GM10266 (cell line): ENCODE results near the gene CCDC146.

Source experiments
- DNase-seq: peaks from one replicate; pipeline ENCODE4 v3.0.0; 2012; ENCODE audit errors: extremely low spot score
- CTCF ChIP-seq: IDR thresholded peaks from 2 replicates; pipeline ENCODE4 v1.5.1; 2012; ENCODE audit warnings: mild to moderate bottlenecking, low read depth; ENCODE audit not compliant: control insufficient read depth, insufficient read depth; ENCODE audit errors: missing control alignments

CCDC146 gene

DNA sequence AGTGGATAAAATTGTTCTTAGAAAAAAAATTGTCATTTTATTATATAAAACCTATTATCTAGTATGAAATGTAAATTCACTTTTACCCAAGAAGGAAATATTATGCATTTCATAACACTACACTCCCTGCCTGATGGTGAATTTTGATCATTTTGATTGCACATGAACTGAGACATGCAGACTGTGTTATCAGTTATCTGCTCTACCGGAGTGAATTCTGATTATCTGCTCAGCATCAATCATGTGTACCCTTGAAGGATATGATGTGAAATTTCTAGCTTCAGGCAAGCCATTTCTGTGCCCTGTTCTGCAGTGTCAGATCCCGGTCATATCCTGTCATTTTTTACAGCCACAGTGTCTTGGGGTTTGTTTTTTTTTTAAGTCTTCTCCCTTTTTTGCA is 162.2 kb downstream of the CCDC146 start:
- no peak for DNase-seq
- no peak for TF ChIP-seq CTCF

- no peak for DNase-seq
- TF ChIP-seq CTCF: no peak
Observed at GRCh38 chr7:77288676-77289320, 166.4 kb downstream of the CCDC146 start.

- DNase-seq: no peak
- no peak for TF ChIP-seq CTCF
Observed at GRCh38 chr7:77289387-77289786, 167.0 kb downstream of the CCDC146 start.

DNA sequence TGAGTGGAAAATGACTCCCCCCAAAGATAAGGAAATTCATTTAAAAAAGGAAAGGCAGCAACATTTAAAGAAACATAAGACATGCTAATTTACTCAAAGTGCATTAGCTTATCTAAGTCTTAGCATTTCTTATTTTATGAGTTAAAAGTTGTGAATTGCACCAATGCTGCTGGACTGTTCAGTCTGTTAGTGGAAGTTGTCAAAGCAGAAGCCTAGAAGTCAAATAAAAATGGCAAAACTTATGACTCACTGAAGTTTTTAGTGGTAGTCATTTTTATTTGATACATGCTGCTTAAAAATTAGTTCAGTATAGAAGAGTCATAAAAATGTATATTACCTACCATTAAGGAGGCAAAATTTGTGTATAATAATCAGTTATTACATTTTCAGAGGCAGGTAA is 168.0 kb downstream of the CCDC146 start:
- no peak for DNase-seq
- no peak for TF ChIP-seq CTCF

- no peak for DNase-seq
- no peak for TF ChIP-seq CTCF
Observed at GRCh38 chr7:77293046-77293445, 170.6 kb downstream of the CCDC146 start.

GRCh38 chr7:77295549-77295948 is 173.1 kb downstream of the CCDC146 start:
- DNase-seq: no peak
- no peak for TF ChIP-seq CTCF

DNA sequence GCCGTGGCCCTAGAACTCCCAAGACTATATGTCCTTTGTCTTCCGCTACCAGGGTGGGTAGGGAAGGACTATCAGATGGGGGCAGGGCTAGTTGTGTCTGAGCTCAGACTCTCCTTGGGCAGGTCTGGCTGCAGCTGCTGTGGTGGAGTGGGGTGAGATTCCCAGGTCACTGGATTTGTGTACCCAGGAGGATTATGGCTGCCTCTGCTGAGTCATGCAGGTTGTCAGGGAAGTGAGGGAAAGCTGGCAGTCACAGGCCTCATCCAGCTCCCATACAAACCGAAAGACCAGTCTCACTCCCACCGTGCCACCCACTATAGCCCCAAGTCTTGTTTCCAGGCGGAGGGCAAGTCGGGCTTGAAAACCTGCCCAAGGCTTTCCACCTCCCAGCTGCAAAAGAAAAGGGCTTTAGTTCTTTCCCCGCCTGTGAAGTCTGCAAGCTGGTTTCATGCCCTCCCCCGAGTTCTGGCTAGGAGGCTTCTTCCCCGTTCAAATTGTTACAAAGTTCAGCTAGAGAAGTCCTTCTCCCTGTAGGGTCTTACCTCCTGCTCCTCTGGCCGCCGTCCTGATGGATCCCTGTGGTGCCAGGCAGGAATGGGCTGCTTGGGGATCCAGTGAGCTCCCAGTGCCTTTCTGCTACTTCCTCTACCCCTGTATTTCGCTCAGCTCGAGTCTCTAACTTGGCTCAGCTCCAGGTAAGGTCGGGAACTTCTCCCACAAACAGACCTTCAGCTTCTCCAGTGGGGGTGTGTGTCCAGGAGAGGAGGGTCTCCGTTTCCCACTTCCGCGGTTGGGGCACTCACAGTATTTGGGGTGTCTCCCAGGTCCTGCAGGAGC is 184.0 kb downstream of the CCDC146 start:
- no peak for DNase-seq
- no peak for TF ChIP-seq CTCF
